SU-DHL-6 (cell line): ENCODE results near the gene EIF2AK2.
"Not testable (repeated sequence)": the region's sequence is repeated elsewhere in the genome, so short reads cannot be mapped to it uniquely, and the experiment has no call there.

ENCODE experiments used
- H2AFZ ChIP-seq: fragments of 200-600 bp; sonication (generic); 2 replicates; pipeline ENCODE4 v1.6.1; 2014; ENCODE audit warnings: low read depth, mild to moderate bottlenecking, moderate library complexity, mixed read lengths, antibody characterized with exemption, low read length; ENCODE audit not compliant: severe bottlenecking
- H3F3A ChIP-seq: fragments of 200-600 bp; shearing (Covaris generic); 2 replicates; pipeline ENCODE4 v1.6.0; 2016; ENCODE audit warnings: antibody characterized with exemption, mild to moderate bottlenecking; ENCODE audit not compliant: insufficient read depth
- H3K27ac ChIP-seq: fragments of 200-600 bp; sonication (generic); 2 replicates; pipeline ENCODE4 v1.5.1; 2016; ENCODE audit warnings: low read depth, mild to moderate bottlenecking, low read length, moderate library complexity, mixed read lengths
- H3K27me3 ChIP-seq: fragments of 200-600 bp; sonication (generic), shearing (Covaris generic); 2 replicates; pipeline ENCODE4 v1.6.0; 2014; ENCODE audit warnings: mild to moderate bottlenecking, low read length
- H3K36me3 ChIP-seq: fragments of 200-600 bp; sonication (generic); 2 replicates; pipeline ENCODE4 v1.6.1; 2014; ENCODE audit warnings: mild to moderate bottlenecking, low read length, mixed read lengths
- H3K4me2 ChIP-seq: fragments of 300-600, 200-600 bp; shearing (Covaris generic), sonication (generic); 2 replicates; pipeline ENCODE4 v1.6.0; 2014; ENCODE audit warnings: low read length, low read depth, mild to moderate bottlenecking; ENCODE audit not compliant: poor library complexity, severe bottlenecking
- H3K4me3 ChIP-seq: fragments of 200-600 bp; sonication (generic); 2 replicates; pipeline ENCODE4 v1.5.1; 2014; ENCODE audit warnings: antibody characterized with exemption, low read length, mild to moderate bottlenecking, mixed read lengths; ENCODE audit not compliant: insufficient read depth, poor library complexity, severe bottlenecking
- H3K79me2 ChIP-seq: fragments of 200-600 bp; sonication (generic); 2 replicates; pipeline ENCODE4 v1.6.1; 2014; ENCODE audit warnings: mild to moderate bottlenecking, low read length, moderate library complexity; ENCODE audit not compliant: insufficient read depth
- H3K9ac ChIP-seq: fragments of 200-600 bp; sonication (generic); 2 replicates; pipeline ENCODE4 v1.7.0; 2014; ENCODE audit warnings: mild to moderate bottlenecking, low read length
- H3K9me2 ChIP-seq: fragments of 200-600 bp; sonication (generic); replicated peaks from 2 replicates; pipeline ENCODE4 v1.6.1; 2014; ENCODE audit warnings: low read length; ENCODE audit not compliant: insufficient read depth
- H3K9me3 ChIP-seq: fragments of 200-600 bp; sonication (generic); 2 replicates; pipeline ENCODE4 v1.6.1; 2014; ENCODE audit warnings: low read length, mixed read lengths; ENCODE audit not compliant: insufficient read depth
- H4K20me1 ChIP-seq: fragments of 200-600 bp; sonication (generic); 2 replicates; pipeline ENCODE4 v1.6.1; 2014; ENCODE audit warnings: low read depth, mild to moderate bottlenecking, antibody characterized with exemption, low read length, moderate library complexity, mixed read lengths
- CTCF ChIP-seq: fragments of 200-600 bp; sonication (generic); IDR thresholded peaks from one replicate; pipeline ENCODE4 v1.5.1; 2017; ENCODE audit warnings: antibody characterized with exemption, mild to moderate bottlenecking, low read length, moderate library complexity; ENCODE audit not compliant: insufficient read depth, poor library complexity, severe bottlenecking
- EZH2phosphoT487 ChIP-seq: fragments of 200-600 bp; sonication (generic), shearing (Covaris generic); conservative IDR thresholded peaks from 2 replicates; pipeline ENCODE4 v1.6.1; 2018; ENCODE audit warnings: mild to moderate bottlenecking, antibody characterized with exemption, low read length, moderate library complexity, mixed read lengths

Gene EIF2AK2

GRCh38 chr2:37198681-37199065 is 41.9 kb upstream of the EIF2AK2 start:
- H3K9me3 ChIP-seq = no peaks in the 10 kb centered on the region
- H3K9me2 ChIP-seq = no peaks in the 10 kb centered on the region
- no peak overlapping the region for H2AFZ ChIP-seq
- H4K20me1 ChIP-seq = no peaks in the 10 kb centered on the region
- peak overlapping the region; percentile 81 for H3K27ac ChIP-seq
- H3K4me3 ChIP-seq = peak overlapping the region; percentile 81
- H3K27me3 ChIP-seq = no peaks in the 10 kb centered on the region
- TF ChIP-seq EZH2phosphoT487 (no peak), CTCF (no peak)
- H3K4me2 ChIP-seq = peak overlapping the region; percentile 95
- peaks cover 49% of the 10 kb centered on the region for H3K79me2 ChIP-seq
- peak overlapping the region; percentile 82; the same call in 1 of the 2 replicates for H3K9ac ChIP-seq
- H3F3A ChIP-seq = peaks cover 45% of the 10 kb centered on the region
- H3K36me3 ChIP-seq = peaks cover 26% of the 10 kb centered on the region

GRCh38 chr2:37196320-37197195 is 39.8 kb upstream of the EIF2AK2 start, which contains the start of gene CEBPZOS:
CEBPZOS (plus strand) TSS chr2:37196496; CDS start chr2:37199705, 3,209 bp downstream.
- Histone ChIP-seq H3K4me2 (peak within 1 kb of the TSS; percentile 95), H3K4me3 (peak within 1 kb of the TSS; percentile 81), H3K9ac (peak within 1 kb of the TSS; percentile 82), H3F3A (peaks cover 31% of the 10 kb centered on the region), H3K36me3 (peaks cover 13% of the 10 kb centered on the region; the same call in 1 of the 2 replicates), H3K9me3 (no peaks in the 10 kb centered on the region), H3K27me3 (no peaks in the 10 kb centered on the region), H4K20me1 (no peaks in the 10 kb centered on the region), H3K9me2 (no peaks in the 10 kb centered on the region), H2AFZ (peak within 1 kb of the TSS; percentile 81), H3K79me2 (peaks cover 43% of the 10 kb centered on the region), H3K27ac (peak within 1 kb of the TSS; percentile 81)
- TF ChIP-seq CTCF = no peak
- TF ChIP-seq EZH2phosphoT487 = no peak

DNA sequence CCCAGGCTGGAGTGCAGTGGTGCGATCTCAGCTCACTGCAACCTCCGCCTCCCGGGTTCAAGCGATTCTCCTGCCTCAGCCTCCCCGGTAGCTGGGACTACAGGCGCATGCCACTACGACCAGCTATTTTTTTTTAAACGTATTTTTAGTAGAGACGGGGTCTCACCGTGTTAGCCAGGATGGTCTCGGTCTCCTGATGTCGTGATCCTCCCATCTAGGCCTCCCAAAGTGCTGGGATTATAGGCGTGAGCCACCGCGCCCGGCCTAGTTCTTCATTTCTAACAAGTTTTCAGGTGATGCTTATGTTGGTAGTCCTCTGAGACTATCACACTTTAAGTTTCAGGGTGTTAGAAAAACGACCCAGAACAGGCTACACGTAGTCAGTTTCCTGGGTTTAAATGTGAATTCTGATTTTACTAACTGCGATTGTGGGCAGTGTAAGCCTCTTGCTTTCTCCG is 39.1 kb upstream of the EIF2AK2 start:
- Histone ChIP-seq H3K79me2 (peaks cover 42% of the 10 kb centered on the region), H3F3A (peaks cover 25% of the 10 kb centered on the region), H2AFZ (peak overlapping the region; percentile 81), H3K27ac (peak overlapping the region; percentile 31; the same call in 1 of the 2 replicates), H3K4me3 (peak overlapping the region; percentile 81), H3K9ac (peak overlapping the region; percentile 82; the same call in 1 of the 2 replicates), H3K4me2 (peak overlapping the region; percentile 95)
- H4K20me1 ChIP-seq, H3K27me3 ChIP-seq, H3K9me3 ChIP-seq, H3K36me3 ChIP-seq, H3K9me2 ChIP-seq: not testable (repeated sequence)

DNA sequence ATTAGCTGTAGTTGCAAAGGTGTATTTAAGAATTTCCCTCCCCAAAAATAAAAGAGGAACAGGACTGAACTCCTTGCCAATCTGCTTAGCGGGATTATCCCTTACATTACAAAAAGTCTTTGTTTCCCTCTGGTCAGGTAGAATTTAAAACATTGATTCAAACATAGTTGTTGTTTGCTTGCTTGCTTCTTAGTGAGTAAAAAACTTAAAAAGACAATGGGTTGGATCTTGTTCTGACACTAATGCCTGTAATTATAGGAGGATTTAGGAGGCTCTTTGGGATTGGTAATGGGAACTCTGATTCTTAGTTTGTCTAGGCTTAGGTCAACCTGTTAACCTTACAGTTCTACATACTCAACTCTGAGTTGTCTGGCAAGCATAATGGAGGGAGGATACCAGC is 35.8 kb upstream of the EIF2AK2 start:
- no peaks in the 10 kb centered on the region for H3K27me3 ChIP-seq
- no peak overlapping the region for H3K9ac ChIP-seq
- no peaks in the 10 kb centered on the region for H3K9me3 ChIP-seq
- no peaks in the 10 kb centered on the region for H3K36me3 ChIP-seq
- H3K4me3 ChIP-seq = no peak overlapping the region
- H2AFZ ChIP-seq = no peak overlapping the region
- H3K4me2 ChIP-seq = no peak overlapping the region
- H3F3A ChIP-seq = 0 out of 2 replicates have a peak, but pooled peaks cover 3% of the 10 kb centered on the region
- H3K79me2 ChIP-seq = peaks cover 11% of the 10 kb centered on the region
- H3K27ac ChIP-seq = no peak overlapping the region
- no peaks in the 10 kb centered on the region for H4K20me1 ChIP-seq
- no peaks in the 10 kb centered on the region for H3K9me2 ChIP-seq
- no peak for TF ChIP-seq EZH2phosphoT487
- no peak for TF ChIP-seq CTCF
